Neural crest cell (in vitro differentiated cells): ENCODE measurements around the gene SYNE2. TPM values are rescaled to one million over a fixed set of nuclear protein-coding genes. Genes with fewer than 3 reads are reported as not detected.

Experiments
- DNase-seq: peaks from one replicate; pipeline ENCODE4 v3.0.0; 2021; ENCODE audit warnings: low read depth, mixed read lengths, low spot score
- H3K27ac Mint-ChIP-seq: one replicate; pipeline ENCODE4 v1.8.0; 2021; ENCODE audit warnings: mild to moderate bottlenecking, mixed read lengths; ENCODE audit not compliant: unreplicated experiment
- H3K27me3 Mint-ChIP-seq: 2 replicates; pipeline ENCODE4 v1.8.0; 2021; ENCODE audit warnings: low read depth, mild to moderate bottlenecking, mixed read lengths
- H3K36me3 Mint-ChIP-seq: 2 replicates; pipeline ENCODE4 v1.8.0; 2021; ENCODE audit warnings: low read depth, mild to moderate bottlenecking, mixed read lengths
- H3K4me1 Mint-ChIP-seq: 2 replicates; pipeline ENCODE4 v1.8.0; 2021; ENCODE audit warnings: mixed read lengths
- H3K4me3 Mint-ChIP-seq: one replicate; pipeline ENCODE4 v1.8.0; 2021; ENCODE audit warnings: mild to moderate bottlenecking, mixed read lengths
- H3K9me3 Mint-ChIP-seq: 2 replicates; pipeline ENCODE4 v1.8.0; 2021; ENCODE audit warnings: mixed read lengths
- CTCF ChIP-seq: fragments of 200-600 bp; sonication (generic); conservative IDR thresholded peaks from 2 replicates; pipeline ENCODE4 v1.5.0; 2021; ENCODE audit warnings: antibody characterized with exemption, mild to moderate bottlenecking
- total RNA-seq: library from RNA; stranded (reverse); gene quantifications from 2 replicates; pipeline ENCODE4 v1.2.1, GENCODE V29; 2021

SYNE2 gene
- total RNA-seq, 1 donor from 2014 or later, result 84.8 TPM

GRCh38 chr14:64082837-64083236, 230.0 kb downstream of the SYNE2 start:
- no peak for DNase-seq
- Mint-ChIP-seq H3K4me1 (no peaks in the 10 kb centered on the region), H3K27ac (no peak overlapping the region), H3K36me3 (peaks cover 16% of the 10 kb centered on the region), H3K9me3 (no peaks in the 10 kb centered on the region), H3K27me3 (no peaks in the 10 kb centered on the region), H3K4me3 (no peak overlapping the region)
- TF ChIP-seq CTCF, result no peak

GRCh38 chr14:64088647-64088964, 235.8 kb downstream of the SYNE2 start:
- Mint-ChIP-seq H3K9me3 (no peaks in the 10 kb centered on the region), H3K27ac (no peak overlapping the region), H3K4me1 (peaks cover 6% of the 10 kb centered on the region), H3K27me3 (no peaks in the 10 kb centered on the region), H3K36me3 (peaks cover 5% of the 10 kb centered on the region), H3K4me3 (no peak overlapping the region)
- TF ChIP-seq CTCF, result no peak
- DNase-seq, result no peak

GRCh38 chr14:64089920-64090319, 237.1 kb downstream of the SYNE2 start:
- Mint-ChIP-seq H3K36me3 (peaks cover 2% of the 10 kb centered on the region), H3K27me3 (no peaks in the 10 kb centered on the region), H3K9me3 (no peaks in the 10 kb centered on the region), H3K4me3 (no peak overlapping the region), H3K27ac (no peak overlapping the region), H3K4me1 (peaks cover 6% of the 10 kb centered on the region)
- no peak for TF ChIP-seq CTCF
- DNase-seq, result no peak

- no peaks in the 10 kb centered on the region for H3K9me3 Mint-ChIP-seq
- DNase-seq, result no peak
- peaks cover 6% of the 10 kb centered on the region for H3K4me1 Mint-ChIP-seq
- H3K27ac Mint-ChIP-seq, result no peak overlapping the region
- no peak overlapping the region for H3K4me3 Mint-ChIP-seq
- TF ChIP-seq CTCF, result no peak
- no peaks in the 10 kb centered on the region for H3K27me3 Mint-ChIP-seq
- peaks cover 2% of the 10 kb centered on the region for H3K36me3 Mint-ChIP-seq
Observed at GRCh38 chr14:64091217-64091616, 238.4 kb downstream of the SYNE2 start.

- H3K27ac Mint-ChIP-seq, result no peak overlapping the region
- TF ChIP-seq CTCF, result no peak
- no peaks in the 10 kb centered on the region for H3K9me3 Mint-ChIP-seq
- DNase-seq, result no peak
- H3K4me1 Mint-ChIP-seq, result peaks cover 6% of the 10 kb centered on the region
- peaks cover 2% of the 10 kb centered on the region for H3K36me3 Mint-ChIP-seq
- no peaks in the 10 kb centered on the region for H3K27me3 Mint-ChIP-seq
- no peak overlapping the region for H3K4me3 Mint-ChIP-seq
Observed at GRCh38 chr14:64092338-64092737, 239.5 kb downstream of the SYNE2 start.

- H3K27ac Mint-ChIP-seq, result no peak overlapping the region
- peaks cover 2% of the 10 kb centered on the region for H3K36me3 Mint-ChIP-seq
- peaks cover 6% of the 10 kb centered on the region for H3K4me1 Mint-ChIP-seq
- H3K9me3 Mint-ChIP-seq, result no peaks in the 10 kb centered on the region
- no peak for TF ChIP-seq CTCF
- H3K27me3 Mint-ChIP-seq, result no peaks in the 10 kb centered on the region
- H3K4me3 Mint-ChIP-seq, result no peak overlapping the region
- no peak for DNase-seq
Observed at GRCh38 chr14:64092940-64093339, 240.1 kb downstream of the SYNE2 start.
